Measurements from ENCODE around the gene MRPL50.

DNA sequence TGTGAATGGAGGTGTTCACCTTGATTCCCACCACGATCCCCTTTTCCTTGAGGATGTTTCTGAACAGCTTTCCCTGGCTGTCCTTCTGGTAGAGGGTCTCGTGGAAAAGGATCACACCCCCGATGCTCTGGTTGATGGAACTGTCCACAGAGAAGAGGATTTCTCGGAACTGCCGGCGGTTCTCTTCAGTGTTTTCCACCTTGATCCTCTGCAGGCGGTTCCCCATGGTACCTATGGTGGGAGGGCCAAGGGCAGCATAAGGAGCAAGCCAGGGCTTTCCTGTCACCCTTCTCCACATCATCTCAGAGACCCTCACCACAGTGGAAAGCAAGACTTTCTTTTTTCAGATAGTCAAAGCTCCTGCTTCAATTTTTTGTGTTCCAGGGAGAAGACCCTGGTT is 31.3 kb upstream of the MRPL50 start:
- TF ChIP-seq GLIS3 (CRISPR knock-in tag; IDR thresholded peaks at IDR 0.05) (no peak), ESRRG (CRISPR knock-in tag; IDR thresholded peaks at IDR 0.05) (no peak), OSR1 (CRISPR knock-in tag; IDR thresholded peaks at IDR 0.05) (no peak), PATZ1 (CRISPR knock-in tag; IDR thresholded peaks at IDR 0.05; ENCODE audit: borderline replicate concordance) (no peak), RARB (CRISPR knock-in tag; IDR thresholded peaks at IDR 0.05) (no peak), TOX (CRISPR knock-in tag; IDR thresholded peaks at IDR 0.05; ENCODE audit: borderline replicate concordance) (no peak), ARNTL (CRISPR knock-in tag; IDR thresholded peaks at IDR 0.05; ENCODE audit: borderline replicate concordance, low read depth) (no peak), ZNF565 (CRISPR knock-in tag; conservative IDR thresholded peaks at IDR 0.05; ENCODE audit: low read depth) (no peak), TCF4 (CRISPR knock-in tag; IDR thresholded peaks at IDR 0.05; ENCODE audit: borderline replicate concordance) (no peak), ZFP3 (CRISPR knock-in tag; IDR thresholded peaks at IDR 0.05) (no peak)

Measured in SK-N-SH treated with all-trans-retinoic acid at 6 μM for 48 hours (cell line).